WTC11 (cell line): ENCODE data around the gene ARAF. TPM values are rescaled to one million over a fixed set of nuclear protein-coding genes. Genes with fewer than 3 reads are reported as not detected.

Experiments
- ATAC-seq: fragments of 200-7000 bp; cut with Tn5 transposase; 2 replicates; pipeline ENCODE4 v1.10.0; 2021; ENCODE audit warnings: mild to moderate bottlenecking, moderate library complexity
- CTCF ChIA-PET: fragments of 300-600 bp; sonication (Branson Sonifier 250); formaldehyde crosslinking; loops from one replicate; lab custom pipeline; 2021; ENCODE audit warnings: antibody characterized with exemption; lab: Charles Lee
- POLR2A ChIA-PET: fragments of 350-600 bp; sonication (Branson Sonifier 250); formaldehyde crosslinking; loops from one replicate; lab custom pipeline; 2021; ENCODE audit warnings: antibody characterized with exemption; lab: Charles Lee
- DNase-seq: peaks from one replicate; pipeline ENCODE4 v3.0.0; 2021; ENCODE audit warnings: low spot score
- H3K27ac Mint-ChIP-seq: 2 replicates; pipeline ENCODE4 v1.8.0; 2021; ENCODE audit warnings: mixed read lengths
- H3K27me3 Mint-ChIP-seq: 2 replicates; pipeline ENCODE4 v1.8.0; 2021; ENCODE audit warnings: low read depth, mild to moderate bottlenecking, moderate library complexity, mixed read lengths
- H3K36me3 Mint-ChIP-seq: 2 replicates; pipeline ENCODE4 v1.8.0; 2021; ENCODE audit warnings: mixed read lengths
- H3K4me1 Mint-ChIP-seq: 2 replicates; pipeline ENCODE4 v1.8.0; 2022; ENCODE audit warnings: mixed read lengths
- H3K4me3 Mint-ChIP-seq: 2 replicates; pipeline ENCODE4 v1.8.0; 2021; ENCODE audit warnings: mild to moderate bottlenecking, moderate library complexity, mixed read lengths
- H3K9me3 Mint-ChIP-seq: 2 replicates; pipeline ENCODE4 v1.8.0; 2021; ENCODE audit warnings: mixed read lengths
- ARID4B ChIP-seq: sonication (generic); formaldehyde crosslinking; IDR thresholded peaks from 2 replicates; pipeline ENCODE4 v1.8.0; 2023; ENCODE audit warnings: missing genetic modification reagents, mild to moderate bottlenecking, borderline replicate concordance
- ATF2 ChIP-seq: sonication (generic); formaldehyde crosslinking; IDR thresholded peaks from 2 replicates; pipeline ENCODE4 v1.8.1; 2022; ENCODE audit warnings: low read depth, missing genetic modification reagents, borderline replicate concordance
- ATF3 ChIP-seq: sonication (generic); formaldehyde crosslinking; conservative IDR thresholded peaks from 2 replicates; pipeline ENCODE4 v1.8.1; 2022; ENCODE audit warnings: mild to moderate bottlenecking, missing genetic modification reagents
- CDX4 ChIP-seq: fragments of 250-450 bp; sonication (Bioruptor Pico); IDR thresholded peaks from 2 replicates; pipeline ENCODE4 v1.9.0; 2021; ENCODE audit warnings: moderate library complexity, mild to moderate bottlenecking, inconsistent platforms, borderline replicate concordance
- CREB1 ChIP-seq: sonication (generic); formaldehyde crosslinking; IDR thresholded peaks from 2 replicates; pipeline ENCODE4 v1.8.0; 2023; ENCODE audit warnings: mild to moderate bottlenecking, missing genetic modification reagents
- E2F1 ChIP-seq: sonication (generic); formaldehyde crosslinking; IDR thresholded peaks from 2 replicates; pipeline ENCODE4 v1.8.0; 2022; ENCODE audit warnings: mild to moderate bottlenecking, missing genetic modification reagents
- ELF4 ChIP-seq: sonication (generic); formaldehyde crosslinking; IDR thresholded peaks from 2 replicates; pipeline ENCODE4 v1.8.1; 2022; ENCODE audit warnings: low read depth, mild to moderate bottlenecking, moderate library complexity, missing genetic modification reagents
- ESRRA ChIP-seq: sonication (generic); formaldehyde crosslinking; IDR thresholded peaks from 2 replicates; pipeline ENCODE4 v1.8.1; 2022; ENCODE audit warnings: mild to moderate bottlenecking, missing genetic modification reagents, borderline replicate concordance
- FOXJ3 ChIP-seq: sonication (generic); formaldehyde crosslinking; IDR thresholded peaks from 2 replicates; pipeline ENCODE4 v1.9.0; 2021; ENCODE audit warnings: missing genetic modification reagents, mild to moderate bottlenecking, borderline replicate concordance
- GABPB1 ChIP-seq: sonication (generic); formaldehyde crosslinking; IDR thresholded peaks from 2 replicates; pipeline ENCODE4 v1.8.1; 2023; ENCODE audit warnings: mild to moderate bottlenecking, missing genetic modification reagents
- JAZF1 ChIP-seq: fragments of 250-450 bp; sonication (Bioruptor Pico); IDR thresholded peaks from 2 replicates; pipeline ENCODE4 v1.9.0; 2021; ENCODE audit warnings: moderate library complexity, mild to moderate bottlenecking, inconsistent platforms
- MAX ChIP-seq: sonication (generic); formaldehyde crosslinking; IDR thresholded peaks from 2 replicates; pipeline ENCODE4 v1.8.0; 2022; ENCODE audit warnings: mild to moderate bottlenecking, missing genetic modification reagents
- NFYB ChIP-seq: sonication (generic); formaldehyde crosslinking; conservative IDR thresholded peaks from 2 replicates; pipeline ENCODE4 v1.8.0; 2022; ENCODE audit warnings: low read depth, missing genetic modification reagents
- NR3C1 ChIP-seq: sonication (generic); formaldehyde crosslinking; conservative IDR thresholded peaks from 2 replicates; pipeline ENCODE4 v1.8.1; 2023; ENCODE audit warnings: low read depth, mild to moderate bottlenecking, missing genetic modification reagents
- PRDM15 ChIP-seq: sonication (generic); formaldehyde crosslinking; IDR thresholded peaks from 2 replicates; pipeline ENCODE4 v1.8.0; 2022; ENCODE audit warnings: missing genetic modification reagents
- SMAD4 ChIP-seq: sonication (generic); formaldehyde crosslinking; IDR thresholded peaks from 2 replicates; pipeline ENCODE4 v1.8.0; 2022; ENCODE audit warnings: mild to moderate bottlenecking, missing genetic modification reagents
- ZNF232 ChIP-seq: sonication (generic); formaldehyde crosslinking; IDR thresholded peaks from 2 replicates; pipeline ENCODE4 v1.8.0; 2022; ENCODE audit warnings: mild to moderate bottlenecking, missing genetic modification reagents
- ZNF317 ChIP-seq: sonication (generic); formaldehyde crosslinking; IDR thresholded peaks from 2 replicates; pipeline ENCODE4 v1.8.1; 2023; ENCODE audit warnings: low read depth, mild to moderate bottlenecking, moderate library complexity, missing genetic modification reagents, borderline replicate concordance
- ZNF512 ChIP-seq: sonication (generic); formaldehyde crosslinking; IDR thresholded peaks from 2 replicates; pipeline ENCODE4 v1.8.1; 2022; ENCODE audit warnings: missing genetic modification reagents, borderline replicate concordance
- total RNA-seq: library from RNA; stranded (reverse); gene quantifications from 3 replicates; pipeline ENCODE4 v1.2.3, GENCODE V29; 2021

The ARAF gene
- total RNA-seq, 1 experiment from 2014 or later: 55.1 TPM

GRCh38 chrX:47574547-47575301, 13.7 kb downstream of the ARAF start (continued):
- TF ChIP-seq ATF2 (CRISPR knock-in tag) (no peak), GABPB1 (CRISPR knock-in tag) (no peak), E2F1 (CRISPR knock-in tag) (no peak), ESRRA (CRISPR knock-in tag) (no peak), FOXJ3 (CRISPR knock-in tag) (no peak), ZNF512 (CRISPR knock-in tag) (no peak)

- Mint-ChIP-seq H3K4me3 (no peak overlapping the region; the same call in 1 of the 2 replicates), H3K27ac (peak overlapping the region; percentile 41; the same call in 1 of the 2 replicates), H3K4me1 (peaks cover 32% of the 10 kb centered on the region), H3K36me3 (peaks cover 12% of the 10 kb centered on the region), H3K9me3 (no peaks in the 10 kb centered on the region), H3K27me3 (no peaks in the 10 kb centered on the region)
- ChIA-PET POLR2A (no interaction called here), CTCF (interaction anchor here (2.6 kb wide), 1 partner anchor 68 kb away, joined by 10 read pairs; no protein-coding TSS in a partner anchor)
- ATAC-seq (no peak), DNase-seq (no peak)
- TF ChIP-seq MAX (CRISPR knock-in tag) (no peak), NR3C1 (CRISPR knock-in tag) (no peak), PRDM15 (no peak), ZNF232 (no peak), CREB1 (CRISPR knock-in tag) (no peak), ELF4 (CRISPR knock-in tag) (no peak), SMAD4 (no peak), CDX4 (no peak), ZNF317 (CRISPR knock-in tag) (no peak), ATF3 (no peak), NFYB (CRISPR knock-in tag) (no peak), ARID4B (CRISPR knock-in tag) (no peak), JAZF1 (CRISPR knock-in tag) (no peak)
Measured at GRCh38 chrX:47576021-47576898, 15.3 kb downstream of the ARAF start.
